ENCODE measurements around the gene LRFN5. TPM values are rescaled to one million over a fixed set of nuclear protein-coding genes. Genes with fewer than 3 reads are reported as not detected.

The LRFN5 gene
- total and polyA plus RNA-seq, 2 experiments from 2014 or later = 1.9 to 6.8 TPM

GRCh38 chr14:41799817-41800216 lies 193.1 kb downstream of the LRFN5 start:
- Histone ChIP-seq H4K20me1 (replicated peaks; ENCODE audit: insufficient read depth) (no peaks in the 10 kb centered on the region), H3K36me3 (ENCODE audit: insufficient read depth) (no peaks in the 10 kb centered on the region), H3K27me3 (ENCODE audit: insufficient read depth) (no peaks in the 10 kb centered on the region), H3K9me2 (ENCODE audit: insufficient read depth) (no peaks in the 10 kb centered on the region), H3K4me3 (no peak overlapping the region), H3F3A (replicated peaks; ENCODE audit: low read depth) (no peaks in the 10 kb centered on the region), H3K27ac (ENCODE audit: low read depth) (no peak overlapping the region), H3K4me2 (no peak overlapping the region), H3K79me2 (replicated peaks; ENCODE audit: insufficient read depth) (no peaks in the 10 kb centered on the region), H3K4me1 (ENCODE audit: insufficient read depth) (no peaks in the 10 kb centered on the region), H2AFZ (no peak overlapping the region)
- no peak for ATAC-seq
- H3K27ac Mint-ChIP-seq = no peak overlapping the region
- H3K9me3 Mint-ChIP-seq = peaks cover 2% of the 10 kb centered on the region; the same call in 1 of the 3 replicates
- H3K4me3 Mint-ChIP-seq = no peak overlapping the region
- no peaks in the 10 kb centered on the region for H3K4me1 Mint-ChIP-seq
- DNase-seq (ENCODE audit: low spot score) = no peak
- TF ChIP-seq POLR2AphosphoS5 (IDR thresholded peaks at IDR 0.05; ENCODE audit: low read depth) = no peak
- TF ChIP-seq ETS1 (IDR thresholded peaks at IDR 0.05) = no peak
- TF ChIP-seq STAT1 (IDR thresholded peaks at IDR 0.05; ENCODE audit: unreplicated experiment) = no peak
- no peak for TF ChIP-seq ZNF331 (CRISPR knock-in tag; IDR thresholded peaks at IDR 0.05; ENCODE audit: low read depth)
- no peak for TF ChIP-seq REST (IDR thresholded peaks at IDR 0.05; ENCODE audit: unreplicated experiment)
- no peaks in the 10 kb centered on the region for H3K27me3 Mint-ChIP-seq (ENCODE audit: insufficient read depth, low read depth, poor library complexity)
- no peaks in the 10 kb centered on the region; the same call in 2 of the 3 replicates for H3K36me3 Mint-ChIP-seq (ENCODE audit: low read depth)

- H4K20me1 ChIP-seq (replicated peaks; ENCODE audit: insufficient read depth) = no peaks in the 10 kb centered on the region
- H3K36me3 Mint-ChIP-seq (ENCODE audit: low read depth) = no peaks in the 10 kb centered on the region; the same call in 2 of the 3 replicates
- H3K79me2 ChIP-seq (replicated peaks; ENCODE audit: insufficient read depth) = no peaks in the 10 kb centered on the region
- H3K27ac Mint-ChIP-seq = no peak overlapping the region
- no peaks in the 10 kb centered on the region for H3K4me1 ChIP-seq (ENCODE audit: insufficient read depth)
- no peaks in the 10 kb centered on the region for H3F3A ChIP-seq (replicated peaks; ENCODE audit: low read depth)
- H3K9me2 ChIP-seq (ENCODE audit: insufficient read depth) = no peaks in the 10 kb centered on the region
- no peaks in the 10 kb centered on the region for H3K27me3 ChIP-seq (ENCODE audit: insufficient read depth)
- no peak for ATAC-seq
- DNase-seq (ENCODE audit: low spot score) = no peak
- no peak overlapping the region for H3K4me2 ChIP-seq
- no peak overlapping the region for H2AFZ ChIP-seq
- no peak overlapping the region for H3K4me3 Mint-ChIP-seq
- peaks cover 1% of the 10 kb centered on the region for H3K27me3 Mint-ChIP-seq (ENCODE audit: insufficient read depth, low read depth, poor library complexity)
- H3K4me1 Mint-ChIP-seq = no peaks in the 10 kb centered on the region
- no peak overlapping the region for H3K4me3 ChIP-seq
- H3K36me3 ChIP-seq (ENCODE audit: insufficient read depth) = no peaks in the 10 kb centered on the region
- peaks cover 2% of the 10 kb centered on the region; the same call in 1 of the 3 replicates for H3K9me3 Mint-ChIP-seq
- no peak overlapping the region for H3K27ac ChIP-seq (ENCODE audit: low read depth)
- TF ChIP-seq CTCF (conservative IDR thresholded peaks at IDR 0.05; ENCODE audit: low read depth in 2 of 2) = no peak
- no peak for TF ChIP-seq EZH2phosphoT487 (IDR thresholded peaks at IDR 0.05; ENCODE audit: unreplicated experiment)
- TF ChIP-seq NANOG (IDR thresholded peaks at IDR 0.05; ENCODE audit: borderline replicate concordance) = no peak
- no peak for TF ChIP-seq STAT1 (IDR thresholded peaks at IDR 0.05; ENCODE audit: unreplicated experiment)
- TF ChIP-seq ZNF462 (CRISPR knock-in tag; IDR thresholded peaks at IDR 0.05) = no peak
Measured at GRCh38 chr14:41805633-41806032, 199.0 kb downstream of the LRFN5 start.

Data from GM23338 (cell line).